T-helper 2 cell (primary cell): Measurements from ENCODE around the gene FTO.

Source experiments
- DNase-seq, 5 experiments: peaks; one replicate each; pipeline versions ENCODE4 v3.0.0 to v3.0.0-alpha.2; 2012 to 2022

The FTO gene

GRCh38 chr16:54098247-54098646 is 394.3 kb downstream of the FTO start:
- no peak for DNase-seq

DNA sequence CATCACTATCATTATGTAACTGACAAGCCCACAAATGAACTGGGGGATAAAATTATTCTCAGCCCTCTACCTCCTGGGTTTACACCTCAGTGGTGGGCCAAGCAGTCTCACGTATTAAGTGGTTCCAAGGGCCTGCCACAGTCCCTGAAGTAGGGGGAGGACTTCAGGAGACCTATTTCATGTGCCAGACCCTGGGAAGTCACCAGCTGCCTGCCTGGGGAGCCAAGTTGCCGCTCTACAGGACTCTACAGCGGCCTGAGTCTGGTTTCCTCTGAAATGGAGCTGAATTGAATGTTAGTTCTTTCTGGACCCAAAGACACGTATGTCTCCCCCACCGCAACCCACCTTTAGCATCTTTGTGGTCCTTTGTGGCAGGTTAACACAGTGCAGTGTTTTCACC is 395.7 kb downstream of the FTO start:
- DNase-seq, result no peak

DNA sequence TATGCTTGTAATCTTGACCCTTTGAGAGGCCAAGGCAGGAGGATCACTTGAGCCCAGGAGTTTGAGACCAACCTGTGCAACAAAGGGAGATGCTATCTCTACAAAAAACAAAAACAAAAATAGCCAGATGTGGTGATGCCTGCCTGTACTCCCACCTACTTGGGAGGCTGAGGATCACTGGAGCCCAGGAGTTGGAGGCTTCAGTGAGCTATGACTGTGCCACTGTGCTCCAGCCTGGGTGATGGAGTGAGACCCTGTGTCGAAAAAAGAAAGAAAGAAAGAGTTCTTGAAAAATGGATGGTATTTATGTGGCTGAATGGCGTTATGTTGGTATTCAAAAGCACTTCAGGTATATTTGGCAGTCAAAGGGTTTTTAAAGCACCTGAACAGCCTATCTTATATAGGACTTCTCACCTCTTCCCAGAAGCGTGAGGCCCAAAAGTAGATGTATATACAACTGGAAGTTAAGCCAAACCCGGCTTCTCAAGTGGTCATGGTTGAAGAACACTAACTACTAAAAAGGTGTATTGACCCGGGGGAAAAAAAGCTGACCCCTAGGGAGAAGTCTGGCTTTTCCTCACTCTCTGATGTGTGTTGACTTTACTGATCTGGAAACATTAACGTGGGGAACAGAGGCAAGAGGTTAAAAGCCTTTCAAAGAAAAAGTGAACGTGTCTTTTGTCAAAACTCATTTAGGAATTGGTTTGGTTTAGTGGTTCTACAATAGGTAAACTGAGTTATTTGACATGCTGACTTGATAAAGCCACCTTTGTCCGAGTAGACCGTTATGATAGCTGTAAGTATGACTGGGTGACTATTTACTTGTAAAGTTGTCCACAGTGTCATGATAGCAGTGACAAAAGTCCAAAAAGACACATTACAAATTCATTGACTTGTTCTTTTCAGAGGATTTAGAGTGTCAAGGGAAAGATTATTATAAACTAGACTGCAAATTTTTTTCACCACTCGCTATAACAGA is 399.2 kb downstream of the FTO start:
- no peak for DNase-seq

GRCh38 chr16:54106057-54106456 is 402.1 kb downstream of the FTO start:
- DNase-seq, result no peak

GRCh38 chr16:54107583-54108202 is 403.7 kb downstream of the FTO start:
- no peak for DNase-seq

DNA sequence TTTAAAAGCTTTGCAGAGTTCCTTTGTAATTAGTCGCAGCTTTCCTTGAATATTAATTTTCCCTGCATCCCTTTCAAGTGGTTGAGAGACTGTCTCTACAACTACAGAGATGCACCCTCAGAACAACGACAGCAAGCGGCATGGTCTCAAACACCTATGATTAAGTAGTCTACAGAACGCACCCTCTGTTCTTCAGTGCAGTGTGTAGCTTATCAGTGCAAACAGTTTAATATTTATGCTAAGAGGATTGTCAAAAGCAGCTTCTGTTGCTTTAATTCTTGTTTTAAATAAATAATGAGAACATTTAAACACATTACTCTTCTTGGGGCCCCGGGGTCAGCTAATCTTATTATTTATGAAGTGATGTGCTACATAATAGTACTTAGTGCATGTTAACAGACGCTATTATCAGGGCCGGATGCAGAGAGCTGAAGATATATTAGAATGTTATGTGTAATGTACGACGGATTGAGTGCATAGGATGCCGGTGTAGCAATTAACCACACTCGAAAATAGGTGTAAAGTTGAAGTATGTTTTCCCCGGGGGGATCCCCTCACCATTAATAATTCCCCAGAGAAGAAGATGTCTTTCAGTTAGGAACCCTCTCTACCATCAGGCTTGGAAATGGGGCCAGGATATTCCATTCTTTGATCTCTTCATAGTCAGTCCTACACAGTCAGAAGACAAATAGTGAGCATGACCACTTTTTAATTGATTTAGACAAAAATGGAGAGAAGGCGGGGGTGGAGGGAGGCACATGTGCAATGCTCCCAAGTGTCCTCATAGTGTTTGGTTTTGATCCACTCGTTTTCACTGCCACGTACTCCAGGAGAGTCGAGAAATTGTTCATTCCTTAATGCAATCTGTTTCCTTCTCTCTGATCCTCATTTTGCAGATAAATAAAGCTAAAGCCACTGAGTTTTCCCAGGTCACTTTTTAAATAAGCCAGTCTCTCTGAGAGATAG is 406.3 kb downstream of the FTO start:
- DNase-seq, result no peak

DNA sequence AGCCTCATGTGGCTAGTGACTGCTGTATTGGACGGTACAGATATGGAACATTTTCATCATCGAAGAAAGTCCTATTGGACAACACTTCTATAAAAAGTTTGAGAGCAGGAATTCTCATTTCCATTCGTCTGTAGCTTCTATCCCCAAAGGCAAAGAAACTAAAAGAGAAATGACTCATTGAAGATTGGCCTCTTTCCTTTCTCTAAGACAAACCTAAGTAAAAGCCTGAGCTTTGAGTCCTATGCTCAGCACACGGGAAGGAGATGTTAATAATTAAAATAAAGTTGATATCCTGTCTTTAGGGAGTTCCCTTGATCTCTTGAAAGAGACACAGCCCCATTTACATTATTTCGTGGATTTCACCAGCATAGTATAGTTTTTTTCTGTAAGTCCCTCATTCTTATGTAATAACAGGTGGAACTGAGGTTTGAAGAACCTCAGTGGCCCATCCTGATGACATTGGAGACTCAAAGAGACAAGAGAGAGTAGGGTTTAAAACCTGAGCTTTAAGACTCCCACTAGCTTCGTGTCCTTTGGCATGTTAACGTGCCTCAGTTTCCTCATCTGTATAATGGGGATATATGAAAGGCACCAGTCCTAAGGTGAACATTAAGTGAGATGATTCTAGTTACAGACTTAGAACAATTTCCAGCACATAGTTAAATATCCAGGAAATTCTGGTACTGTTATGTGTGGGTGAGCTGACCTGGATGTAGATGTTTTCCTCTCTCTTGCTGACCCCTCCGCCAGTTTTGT is 408.7 kb downstream of the FTO start:
- no peak for DNase-seq

DNA sequence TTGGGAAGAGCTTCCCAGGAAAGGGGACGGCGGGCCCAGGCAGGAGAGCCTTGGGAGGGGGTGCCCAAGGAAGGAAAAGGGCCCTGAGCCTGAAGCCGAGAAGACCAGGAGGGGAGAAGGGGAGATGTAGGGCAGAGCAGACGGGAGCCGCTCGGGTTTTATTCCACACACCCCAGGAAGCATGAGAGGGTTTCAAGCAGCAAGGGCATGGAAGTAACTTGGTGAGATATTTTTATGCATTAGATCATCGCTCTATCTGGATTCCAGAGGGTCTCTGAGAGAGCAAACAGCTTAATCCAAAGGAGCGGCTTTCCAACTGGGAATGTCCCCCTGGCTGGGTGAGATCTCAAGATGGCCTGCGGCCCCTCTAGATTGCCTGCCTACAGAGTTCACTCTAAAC is 411.6 kb downstream of the FTO start:
- DNase-seq, result no peak

GRCh38 chr16:54116124-54116655 is 412.2 kb downstream of the FTO start:
- DNase-seq, result no peak

GRCh38 chr16:54118846-54119245 is 414.9 kb downstream of the FTO start:
- no peak for DNase-seq

DNA sequence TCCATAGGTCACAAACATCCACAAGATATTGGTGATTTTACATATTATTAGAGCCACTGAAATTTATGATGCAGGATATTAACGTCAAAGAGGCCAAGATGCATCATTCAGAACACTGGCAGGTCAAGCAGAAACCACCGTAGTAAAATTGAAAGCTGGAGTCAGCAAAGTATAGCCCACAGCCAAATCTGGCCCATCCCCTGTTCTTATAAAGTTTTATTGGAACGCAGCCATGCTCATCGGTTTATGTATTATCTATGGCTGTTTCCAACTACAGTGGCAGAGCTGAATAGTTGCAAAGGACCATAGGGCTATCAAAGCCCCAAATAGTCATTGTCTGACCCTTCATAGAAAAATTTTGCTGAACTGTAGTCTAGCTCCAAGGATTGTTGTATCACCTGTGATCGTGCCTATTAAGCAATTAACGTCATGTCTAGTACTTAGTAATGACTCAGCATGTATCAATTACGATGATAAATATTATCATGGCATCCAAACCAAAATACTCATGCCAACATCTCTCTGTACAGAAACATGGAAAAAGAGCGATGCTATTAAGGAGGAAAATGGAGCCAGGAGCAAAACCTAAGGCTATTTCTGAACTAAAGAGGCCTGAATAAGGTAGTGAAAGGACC is 417.0 kb downstream of the FTO start:
- no peak for DNase-seq

DNA sequence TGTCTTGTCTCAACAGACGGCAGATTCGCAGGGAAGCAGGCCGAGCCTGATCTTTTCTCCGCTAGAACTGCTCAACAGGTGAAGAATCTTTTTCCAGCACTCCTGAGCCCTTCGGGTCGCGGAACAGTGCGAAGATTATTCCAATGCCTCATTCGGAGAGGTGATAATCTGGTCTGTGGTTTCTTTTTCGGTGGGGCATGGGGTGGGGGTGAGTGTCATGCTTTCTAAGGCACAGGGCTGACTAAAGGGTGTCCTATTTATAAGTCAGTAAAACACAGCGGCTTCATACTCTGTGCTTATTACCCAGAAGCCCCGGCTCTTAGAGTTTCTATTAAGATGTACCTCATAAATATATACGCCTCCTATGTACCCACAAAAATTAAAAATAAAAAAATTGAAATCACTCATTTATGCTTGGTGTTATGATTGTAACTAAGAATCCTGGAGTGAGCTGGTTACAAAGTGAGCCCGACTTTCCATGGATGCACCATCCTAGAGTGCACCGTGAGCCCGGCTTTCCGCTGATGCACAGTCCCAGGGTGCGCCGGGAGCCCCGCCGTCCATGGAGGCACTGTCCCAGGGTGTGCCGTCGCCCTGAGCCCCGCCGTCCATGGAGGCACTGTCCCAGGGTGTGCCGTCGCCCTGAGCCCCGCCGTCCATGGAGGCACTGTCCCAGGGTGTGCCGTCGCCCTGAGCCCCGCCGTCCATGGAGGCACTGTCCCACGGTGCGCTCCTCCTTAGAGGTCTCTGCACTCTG is 417.8 kb downstream of the FTO start:
- no peak for DNase-seq

DNA sequence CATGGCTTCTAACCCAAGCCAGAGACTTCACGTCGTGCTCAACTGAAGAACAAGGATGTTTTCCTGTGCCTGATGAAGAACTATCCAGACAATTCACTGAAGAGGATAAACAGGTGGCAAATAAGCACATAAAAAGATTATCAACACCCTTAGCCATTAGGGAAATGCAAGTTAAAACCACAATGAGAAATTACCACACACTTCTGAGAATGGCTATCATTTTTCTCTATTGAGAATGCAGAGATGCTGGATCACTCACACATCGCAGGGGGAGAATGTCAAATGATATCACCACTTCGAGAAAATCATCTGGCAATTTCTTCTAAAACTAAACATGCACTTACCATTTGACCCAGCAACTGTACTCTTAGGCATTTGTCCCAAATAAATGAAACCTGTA is 419.8 kb downstream of the FTO start:
- no peak for DNase-seq

DNA sequence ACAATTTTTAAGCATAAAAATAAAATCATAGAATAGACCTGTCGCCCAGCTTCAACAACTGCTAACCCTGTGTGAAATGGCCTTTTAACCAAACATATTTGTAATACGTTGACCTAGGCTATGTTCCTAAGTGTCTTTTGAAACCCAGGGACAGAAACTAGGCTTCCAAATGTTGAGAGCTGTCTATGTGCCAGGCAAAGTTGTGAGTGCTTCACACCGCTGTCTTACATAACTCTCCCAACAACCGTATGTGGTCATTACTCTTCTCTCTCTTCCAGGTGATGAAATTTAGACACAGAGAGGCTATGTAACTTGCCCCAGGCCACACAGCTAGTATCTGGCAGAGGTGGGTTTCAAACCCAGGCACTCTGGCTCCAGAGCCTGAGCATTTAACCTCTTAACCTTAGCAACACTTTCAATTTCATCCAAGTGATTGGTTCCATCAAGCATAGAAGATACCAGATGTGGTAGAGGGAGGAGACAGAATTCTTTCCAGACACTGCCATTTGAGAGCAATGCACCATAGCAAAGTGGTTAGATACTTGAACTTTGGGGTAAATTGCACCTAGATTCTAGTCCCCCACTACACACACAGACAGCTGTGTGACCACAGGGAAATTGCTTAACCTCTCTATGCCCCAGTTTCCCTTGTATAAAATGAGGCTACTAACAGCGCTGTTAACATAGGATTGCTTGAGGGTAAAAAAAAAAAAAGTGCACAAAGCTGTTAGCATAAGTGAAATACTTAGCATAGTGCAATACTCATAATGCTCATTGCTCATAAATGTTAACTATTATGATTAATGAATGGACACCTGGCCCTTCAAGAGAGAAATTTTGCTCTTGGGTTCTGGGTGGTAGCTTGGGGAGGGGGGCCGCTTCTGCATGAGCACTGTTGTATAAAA is 422.0 kb downstream of the FTO start:
- no peak for DNase-seq

DNA sequence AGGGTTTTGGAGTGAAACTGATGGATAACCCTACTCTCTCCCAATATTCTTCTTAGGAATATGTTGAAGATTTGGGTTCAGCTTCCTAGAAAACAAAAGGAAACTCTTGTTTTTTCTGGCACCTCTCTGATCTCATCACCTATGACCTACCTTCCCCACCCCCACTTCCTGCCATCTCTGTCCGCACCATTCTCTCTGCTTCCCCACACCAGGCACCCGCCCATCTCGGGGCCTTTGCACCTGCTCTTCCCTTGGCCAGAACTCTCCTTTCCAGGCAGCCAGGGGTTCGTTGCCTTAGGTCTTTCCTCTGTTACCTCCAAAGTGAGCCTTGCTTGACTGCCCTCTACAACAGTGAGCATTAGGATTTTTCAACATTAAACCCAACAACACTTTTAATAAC is 423.0 kb downstream of the FTO start:
- DNase-seq, result peak in 1 of 5 experiments; percentile 26

- no peak for DNase-seq
Observed at GRCh38 chr16:54128629-54129234, 424.8 kb downstream of the FTO start.

DNA sequence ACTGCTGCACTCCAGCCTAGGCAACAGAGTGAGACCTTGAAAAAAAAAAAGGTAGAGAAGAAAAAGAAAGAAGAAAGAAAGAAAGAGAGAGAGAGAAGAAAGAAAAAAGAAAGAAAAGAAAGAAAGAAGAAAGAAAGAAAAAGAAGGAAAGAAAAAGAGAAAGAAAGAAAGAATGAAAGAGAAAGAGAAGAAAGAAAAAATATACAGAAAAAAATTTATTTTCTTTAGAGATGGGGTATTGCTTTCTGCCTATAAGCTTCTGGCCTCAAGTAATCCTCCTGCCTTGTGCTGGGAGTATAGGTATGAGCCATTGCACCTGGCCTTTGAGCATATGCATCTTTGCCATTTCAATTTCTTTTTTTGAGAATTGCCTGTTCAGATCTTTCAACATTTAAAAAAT is 425.9 kb downstream of the FTO start:
- DNase-seq, result no peak

- DNase-seq, result peak in 1 of 5 experiments; percentile 24
Observed at GRCh38 chr16:54135361-54136275, 431.7 kb downstream of the FTO start.
